C4-2B (cell line): ENCODE measurements around the gene SFMBT1.

ENCODE experiments used
- ZFX ChIP-seq: fragments of 450-650 bp; IDR thresholded peaks from 2 replicates; pipeline ENCODE4 v1.6.1; 2017
- TF ChIP-seq, protein P1 (sequence below): fragments of 450-650 bp; conservative IDR thresholded peaks from 2 replicates; pipeline ENCODE4 v1.5.1; 2017; ENCODE audit warnings: mild to moderate bottlenecking

DNA sequence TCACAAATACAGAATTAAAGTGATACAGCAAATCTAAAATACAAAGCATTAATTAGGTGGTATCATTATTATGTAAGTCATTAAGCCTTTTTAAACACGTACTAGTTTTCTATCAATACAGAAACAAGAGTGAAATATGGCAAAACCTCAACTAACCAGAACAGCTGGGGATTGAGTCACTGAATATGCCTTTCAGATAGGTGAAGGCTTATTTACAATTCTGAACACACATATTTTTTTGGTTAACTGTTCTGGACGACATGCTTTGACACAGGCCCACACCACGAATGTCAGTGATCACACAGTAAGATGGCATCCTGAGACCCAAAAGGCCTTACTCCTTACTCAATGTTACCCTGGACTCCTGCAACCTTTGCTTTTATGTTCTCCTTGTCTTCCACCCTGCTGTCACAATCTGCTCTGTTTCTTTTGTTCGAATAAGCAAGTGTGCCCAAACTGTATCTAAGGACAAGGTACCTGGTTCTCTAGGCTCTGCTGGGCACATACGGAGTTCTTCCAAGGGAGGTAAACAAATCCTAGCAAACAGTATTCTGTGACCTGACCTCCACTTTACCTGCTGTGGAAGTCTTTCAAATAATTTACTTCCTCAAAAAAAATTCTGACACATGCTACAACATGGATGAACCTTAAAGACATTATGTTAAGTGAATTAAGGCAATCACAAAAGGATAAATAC is 7.0 kb downstream of the SFMBT1 start:
- TF ChIP-seq, protein P1, sequence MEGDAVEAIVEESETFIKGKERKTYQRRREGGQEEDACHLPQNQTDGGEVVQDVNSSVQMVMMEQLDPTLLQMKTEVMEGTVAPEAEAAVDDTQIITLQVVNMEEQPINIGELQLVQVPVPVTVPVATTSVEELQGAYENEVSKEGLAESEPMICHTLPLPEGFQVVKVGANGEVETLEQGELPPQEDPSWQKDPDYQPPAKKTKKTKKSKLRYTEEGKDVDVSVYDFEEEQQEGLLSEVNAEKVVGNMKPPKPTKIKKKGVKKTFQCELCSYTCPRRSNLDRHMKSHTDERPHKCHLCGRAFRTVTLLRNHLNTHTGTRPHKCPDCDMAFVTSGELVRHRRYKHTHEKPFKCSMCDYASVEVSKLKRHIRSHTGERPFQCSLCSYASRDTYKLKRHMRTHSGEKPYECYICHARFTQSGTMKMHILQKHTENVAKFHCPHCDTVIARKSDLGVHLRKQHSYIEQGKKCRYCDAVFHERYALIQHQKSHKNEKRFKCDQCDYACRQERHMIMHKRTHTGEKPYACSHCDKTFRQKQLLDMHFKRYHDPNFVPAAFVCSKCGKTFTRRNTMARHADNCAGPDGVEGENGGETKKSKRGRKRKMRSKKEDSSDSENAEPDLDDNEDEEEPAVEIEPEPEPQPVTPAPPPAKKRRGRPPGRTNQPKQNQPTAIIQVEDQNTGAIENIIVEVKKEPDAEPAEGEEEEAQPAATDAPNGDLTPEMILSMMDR: no peak
- no peak for TF ChIP-seq ZFX
